ENCODE data around the gene MRPL47. TPM values are rescaled to one million over a fixed set of nuclear protein-coding genes. Genes with fewer than 3 reads are reported as not detected.

Gene MRPL47
- total and polyA plus RNA-seq, 10 of the 15 experiments (the other 5 are each of a cell fraction or from before 2014, with no cell fraction given): 40.6 to 237 (median 73.9) TPM

GRCh38 chr3:179544981-179545645, 59.3 kb downstream of the MRPL47 start:
- Histone ChIP-seq H2AFZ (ENCODE audit: control insufficient read depth, low read depth, low read length) (no peak overlapping the region), H3K9me3 (replicated peaks; ENCODE audit: control insufficient read depth, insufficient read depth, low read length) (no peaks in the 10 kb centered on the region), H3K9ac (ENCODE audit: control insufficient read depth, insufficient read depth, low read length) (no peak overlapping the region), H3K4me1 (ENCODE audit: control insufficient read depth, insufficient read depth, low read length) (peaks cover 5% of the 10 kb centered on the region; the same call in 1 of the 2 replicates), H3K4me3 (no peak overlapping the region), H3K27me3 (replicated peaks in 1 of 2; ENCODE audit: control insufficient read depth in 2 of 2, insufficient read depth in 2 of 2, low read length in 1 of 2) (no peaks in the 10 kb centered on the region), H3K36me3 (ENCODE audit: control insufficient read depth in 2 of 2, insufficient read depth in 2 of 2, low read length in 1 of 2) (no peaks in the 10 kb centered on the region), H3K4me2 (ENCODE audit: control insufficient read depth, insufficient read depth) (no peak overlapping the region), H3K27ac (ENCODE audit: control insufficient read depth, insufficient read depth) (no peak overlapping the region), H3K79me2 (ENCODE audit: control insufficient read depth, insufficient read depth, low read length) (no peaks in the 10 kb centered on the region), H4K20me1 (ENCODE audit: control insufficient read depth, insufficient read depth) (no peaks in the 10 kb centered on the region)
- ATAC-seq (no peak), DNase-seq (ENCODE audit: low read depth, low spot score) (no peak), FAIRE-seq (no peak)
- ChIA-PET CTCF (no interaction called here), RAD21 (ENCODE audit: unreplicated experiment) (no interaction called here), SMC1A (ENCODE audit: uncharacterized antibody, unreplicated experiment) (interaction anchor here (0.7 kb wide), 1 partner anchor 193 kb away, joined by 4 read pairs; no protein-coding TSS in a partner anchor), POLR2A (no interaction called here)
- 37% methylated on average over 2 of the region's 2 CpGs for WGBS (ENCODE audit: insufficient coverage, insufficient replicate concordance, low lambda C conversion rate, missing lambda C conversion rate)
- intact Hi-C loops (cut with micrococcal nuclease; ENCODE audit: unreplicated experiment): no loop called here
- no TSS peak for BruUV-seq (replicated peaks)
- TF ChIP-seq STAT1 (conservative IDR thresholded peaks at IDR 0.05) (no peak), RAD21 (IDR thresholded peaks at IDR 0.05; ENCODE audit: insufficient read depth, low read depth, low read length) (no peak), YBX1 (IDR thresholded peaks at IDR 0.05) (no peak), ZBTB4 (CRISPR knock-in tag; IDR thresholded peaks at IDR 0.05) (no peak), BACH1 (IDR thresholded peaks at IDR 0.05; ENCODE audit: borderline replicate concordance) (no peak), RFX5 (IDR thresholded peaks at IDR 0.05; ENCODE audit: low read depth, low read length) (no peak), USF2 (IDR thresholded peaks at IDR 0.05; ENCODE audit: borderline replicate concordance, low read depth, low read length) (no peak), SRF (IDR thresholded peaks at IDR 0.05; ENCODE audit: low read depth in 2 of 2, low read length in 2 of 2) (no peak), MTA2 (IDR thresholded peaks at IDR 0.05; ENCODE audit: low read depth) (no peak), POU2F2 (IDR thresholded peaks at IDR 0.05; ENCODE audit: borderline replicate concordance, low read depth, low read length) (no peak), ZNF384 (IDR thresholded peaks at IDR 0.05; ENCODE audit: borderline replicate concordance, low read depth, low read length) (no peak)
- TF ChIP-seq, protein P1, sequence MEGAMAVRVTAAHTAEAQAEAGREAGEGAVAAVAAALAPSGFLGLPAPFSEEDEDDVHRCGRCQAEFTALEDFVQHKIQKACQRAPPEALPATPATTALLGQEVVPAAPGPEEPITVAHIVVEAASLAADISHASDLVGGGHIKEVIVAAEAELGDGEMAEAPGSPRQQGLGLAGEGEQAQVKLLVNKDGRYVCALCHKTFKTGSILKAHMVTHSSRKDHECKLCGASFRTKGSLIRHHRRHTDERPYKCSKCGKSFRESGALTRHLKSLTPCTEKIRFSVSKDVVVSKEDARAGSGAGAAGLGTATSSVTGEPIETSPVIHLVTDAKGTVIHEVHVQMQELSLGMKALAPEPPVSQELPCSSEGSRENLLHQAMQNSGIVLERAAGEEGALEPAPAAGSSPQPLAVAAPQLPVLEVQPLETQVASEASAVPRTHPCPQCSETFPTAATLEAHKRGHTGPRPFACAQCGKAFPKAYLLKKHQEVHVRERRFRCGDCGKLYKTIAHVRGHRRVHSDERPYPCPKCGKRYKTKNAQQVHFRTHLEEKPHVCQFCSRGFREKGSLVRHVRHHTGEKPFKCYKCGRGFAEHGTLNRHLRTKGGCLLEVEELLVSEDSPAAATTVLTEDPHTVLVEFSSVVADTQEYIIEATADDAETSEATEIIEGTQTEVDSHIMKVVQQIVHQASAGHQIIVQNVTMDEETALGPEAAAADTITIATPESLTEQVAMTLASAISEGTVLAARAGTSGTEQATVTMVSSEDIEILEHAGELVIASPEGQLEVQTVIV (IDR thresholded peaks at IDR 0.05; ENCODE audit: borderline replicate concordance, partially characterized antibody): no peak
- in situ Hi-C loops (cut with MboI): no loop called here

Data from GM12878 (cell line).